ENCODE data around the gene HAUS8. TPM values are rescaled to one million over a fixed set of nuclear protein-coding genes. Genes with fewer than 3 reads are reported as not detected.

The HAUS8 gene
- total and polyA plus RNA-seq, 12 donors = 3.9 to 17.9 (median 9.0) TPM

DNA sequence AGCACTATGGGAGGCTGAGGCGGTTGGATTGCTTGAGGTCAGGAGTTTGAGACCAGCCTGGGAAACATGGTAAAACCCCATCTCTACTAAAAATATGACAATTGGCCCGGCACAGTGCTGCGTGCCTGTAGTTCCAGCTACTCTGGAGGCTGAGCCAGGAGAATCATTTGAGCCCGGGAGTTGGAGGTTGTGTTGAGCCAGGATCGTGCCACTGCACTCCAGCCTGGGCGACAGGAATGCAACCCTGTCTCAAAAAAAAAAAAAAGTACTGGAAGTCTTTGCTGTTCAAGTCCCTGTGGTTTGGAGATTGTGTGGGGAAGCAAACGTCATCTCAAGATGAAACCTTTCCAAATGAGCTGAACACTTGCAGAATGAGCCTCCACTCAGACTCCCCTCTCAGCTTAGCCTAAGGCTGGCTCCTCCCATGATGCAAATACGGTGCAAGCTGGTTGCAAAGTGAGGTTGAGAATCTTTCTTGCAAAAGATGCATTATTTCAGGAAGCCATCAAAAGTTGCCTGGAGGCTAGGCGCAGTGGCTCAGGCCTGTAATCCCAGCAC lies 46.6 kb upstream of the HAUS8 start:
- Histone ChIP-seq H3K36me3 (replicated peaks in 1 of 2) (no peaks in the 10 kb centered on the region), H3K9me3 (replicated peaks in 1 of 3) (no peaks in the 10 kb centered on the region), H3K27ac (no peak overlapping the region), H3K27me3 (no peaks in the 10 kb centered on the region), H3K4me1 (replicated peaks in 1 of 2) (peaks cover 0 to 20% of the 10 kb centered on the region in 2 donors), H3K4me3 (no peak overlapping the region)
- no peak for DNase-seq
- TF ChIP-seq POLR2A (IDR thresholded peaks at IDR 0.05) = no peak
- TF ChIP-seq, protein P1, sequence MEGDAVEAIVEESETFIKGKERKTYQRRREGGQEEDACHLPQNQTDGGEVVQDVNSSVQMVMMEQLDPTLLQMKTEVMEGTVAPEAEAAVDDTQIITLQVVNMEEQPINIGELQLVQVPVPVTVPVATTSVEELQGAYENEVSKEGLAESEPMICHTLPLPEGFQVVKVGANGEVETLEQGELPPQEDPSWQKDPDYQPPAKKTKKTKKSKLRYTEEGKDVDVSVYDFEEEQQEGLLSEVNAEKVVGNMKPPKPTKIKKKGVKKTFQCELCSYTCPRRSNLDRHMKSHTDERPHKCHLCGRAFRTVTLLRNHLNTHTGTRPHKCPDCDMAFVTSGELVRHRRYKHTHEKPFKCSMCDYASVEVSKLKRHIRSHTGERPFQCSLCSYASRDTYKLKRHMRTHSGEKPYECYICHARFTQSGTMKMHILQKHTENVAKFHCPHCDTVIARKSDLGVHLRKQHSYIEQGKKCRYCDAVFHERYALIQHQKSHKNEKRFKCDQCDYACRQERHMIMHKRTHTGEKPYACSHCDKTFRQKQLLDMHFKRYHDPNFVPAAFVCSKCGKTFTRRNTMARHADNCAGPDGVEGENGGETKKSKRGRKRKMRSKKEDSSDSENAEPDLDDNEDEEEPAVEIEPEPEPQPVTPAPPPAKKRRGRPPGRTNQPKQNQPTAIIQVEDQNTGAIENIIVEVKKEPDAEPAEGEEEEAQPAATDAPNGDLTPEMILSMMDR (IDR thresholded peaks at IDR 0.05) = no peak
- intact Hi-C loops (cut with DNase I) = no loop called here
- WGBS, 4 donors = 84 to 94% (median 90%) methylated on average over 8 to 9 of the region's 9 CpGs

DNA sequence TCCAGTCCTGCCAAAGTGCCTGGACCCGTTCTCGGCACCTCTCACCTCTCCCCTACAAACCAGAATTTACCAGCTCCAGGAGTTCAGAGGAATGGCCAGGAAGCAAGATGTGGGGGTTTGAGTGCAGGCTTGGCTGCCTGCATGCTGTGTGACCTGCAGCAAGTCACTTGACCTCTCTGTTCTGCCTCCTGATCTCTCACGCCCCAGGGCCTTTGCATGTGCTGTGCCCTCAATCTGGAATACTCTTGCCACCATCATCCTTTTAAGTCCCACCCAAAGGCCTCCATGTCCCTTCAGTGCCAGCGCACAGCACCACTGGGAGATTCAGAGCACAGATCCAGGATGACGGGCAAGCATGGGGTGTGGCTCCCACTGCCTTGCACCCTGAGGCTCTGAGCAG lies 43.7 kb upstream of the HAUS8 start:
- intact Hi-C loops (cut with DNase I) = no loop called here
- peaks cover 0 to 7% of the 10 kb centered on the region in 2 donors for H3K4me1 ChIP-seq (replicated peaks in 1 of 2)
- H3K9me3 ChIP-seq (replicated peaks in 1 of 3) = no peaks in the 10 kb centered on the region
- H3K36me3 ChIP-seq (replicated peaks in 1 of 2) = no peaks in the 10 kb centered on the region
- no peak overlapping the region for H3K4me3 ChIP-seq
- 92 to 97% (median 94%) methylated on average over 4 to 5 of the region's 5 CpGs for WGBS, 4 donors
- H3K27me3 ChIP-seq = no peaks in the 10 kb centered on the region
- TF ChIP-seq, protein P1 (IDR thresholded peaks at IDR 0.05) = no peak
- TF ChIP-seq POLR2A (IDR thresholded peaks at IDR 0.05) = no peak
- H3K27ac ChIP-seq = no peak overlapping the region
- DNase-seq = no peak

DNA sequence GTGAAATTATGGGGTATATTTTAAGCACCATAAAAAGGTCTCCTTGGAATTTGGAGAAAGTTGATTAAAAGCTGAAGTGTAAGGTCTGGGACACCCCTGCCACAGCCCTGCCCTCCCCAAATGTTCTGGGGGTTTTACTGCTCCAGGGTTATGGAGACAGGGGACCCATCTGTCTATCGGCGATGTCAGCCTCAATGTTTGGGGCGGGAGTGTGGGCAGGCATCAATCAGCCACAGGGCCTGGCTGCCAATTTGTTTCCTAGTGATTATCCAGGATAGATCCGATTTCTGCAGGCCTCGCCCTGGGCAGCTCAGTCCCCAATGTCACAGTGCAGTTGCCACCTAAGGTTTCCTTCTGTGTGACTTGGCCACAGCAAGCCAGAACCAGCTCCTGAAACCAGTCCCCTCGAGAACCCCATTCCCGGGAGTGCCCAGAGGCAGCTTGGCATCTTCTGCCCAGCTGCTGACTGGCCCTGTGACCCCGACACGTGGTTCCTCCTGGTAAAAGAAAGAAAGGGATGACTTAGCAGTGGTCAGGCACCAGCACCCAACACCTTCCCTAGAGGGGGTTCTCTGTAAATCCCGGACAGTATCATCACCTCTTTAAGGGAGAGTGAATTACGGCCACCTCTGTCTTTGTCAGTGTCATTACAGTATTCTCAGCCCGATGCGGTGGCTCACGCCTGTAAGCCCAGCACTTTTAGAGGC lies 41.9 kb upstream of the HAUS8 start:
- no peak for DNase-seq
- intact Hi-C loops (cut with DNase I) = no loop called here
- H3K4me1 ChIP-seq (replicated peaks in 1 of 2) = peaks cover 17 to 25% of the 10 kb centered on the region in 2 donors
- no peaks in the 10 kb centered on the region for H3K9me3 ChIP-seq (replicated peaks in 1 of 3)
- WGBS, 4 donors = 75 to 85% (median 77%) methylated on average over 11 to 14 of the region's 14 CpGs
- TF ChIP-seq POLR2A (IDR thresholded peaks at IDR 0.05) = no peak
- TF ChIP-seq, protein P1 (IDR thresholded peaks at IDR 0.05) = no peak
- no peaks in the 10 kb centered on the region for H3K36me3 ChIP-seq (replicated peaks in 1 of 2)
- H3K4me3 ChIP-seq = no peak overlapping the region
- peak overlapping the region in 2 of 5 donors; percentile 21 to 38 for H3K27ac ChIP-seq
- no peaks in the 10 kb centered on the region for H3K27me3 ChIP-seq

DNA sequence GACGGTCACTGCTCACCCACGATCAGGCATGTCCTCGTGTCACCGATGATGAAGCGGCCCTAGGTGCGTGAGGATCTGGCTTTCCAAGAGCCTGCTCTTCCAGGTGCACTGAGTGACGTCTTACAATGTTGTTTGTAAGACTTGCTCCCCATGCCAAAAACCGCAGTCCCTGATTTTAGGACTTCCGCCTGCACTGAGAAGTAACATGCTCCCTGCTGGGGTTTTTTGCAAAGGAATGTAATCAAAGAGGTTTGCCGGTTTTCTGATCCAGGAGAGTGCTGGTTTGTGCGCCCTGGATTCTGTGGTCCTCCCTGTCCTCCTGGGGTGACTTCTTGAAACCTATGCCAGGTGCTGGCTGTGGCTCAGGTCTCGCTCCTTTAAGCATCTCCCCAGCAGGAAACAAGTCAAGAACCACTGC lies 39.2 kb upstream of the HAUS8 start:
- 78 to 87% (median 85%) methylated on average over 2 to 12 of the region's 12 CpGs for WGBS, 4 donors
- DNase-seq = no peak
- Histone ChIP-seq H3K4me1 (replicated peaks in 1 of 2) (peaks cover 20 to 42% of the 10 kb centered on the region in 2 donors), H3K27ac (peak overlapping the region in 2 of 5 donors; percentile 55 to 75), H3K27me3 (no peaks in the 10 kb centered on the region), H3K4me3 (no peak overlapping the region), H3K9me3 (replicated peaks in 1 of 3) (no peaks in the 10 kb centered on the region), H3K36me3 (replicated peaks in 1 of 2) (no peaks in the 10 kb centered on the region)
- TF ChIP-seq, protein P1 (IDR thresholded peaks at IDR 0.05) = no peak
- no peak for TF ChIP-seq POLR2A (IDR thresholded peaks at IDR 0.05)
- intact Hi-C loops (cut with DNase I) = no loop called here
